ENCODE data around the gene TXNRD3.

The TXNRD3 gene

DNA sequence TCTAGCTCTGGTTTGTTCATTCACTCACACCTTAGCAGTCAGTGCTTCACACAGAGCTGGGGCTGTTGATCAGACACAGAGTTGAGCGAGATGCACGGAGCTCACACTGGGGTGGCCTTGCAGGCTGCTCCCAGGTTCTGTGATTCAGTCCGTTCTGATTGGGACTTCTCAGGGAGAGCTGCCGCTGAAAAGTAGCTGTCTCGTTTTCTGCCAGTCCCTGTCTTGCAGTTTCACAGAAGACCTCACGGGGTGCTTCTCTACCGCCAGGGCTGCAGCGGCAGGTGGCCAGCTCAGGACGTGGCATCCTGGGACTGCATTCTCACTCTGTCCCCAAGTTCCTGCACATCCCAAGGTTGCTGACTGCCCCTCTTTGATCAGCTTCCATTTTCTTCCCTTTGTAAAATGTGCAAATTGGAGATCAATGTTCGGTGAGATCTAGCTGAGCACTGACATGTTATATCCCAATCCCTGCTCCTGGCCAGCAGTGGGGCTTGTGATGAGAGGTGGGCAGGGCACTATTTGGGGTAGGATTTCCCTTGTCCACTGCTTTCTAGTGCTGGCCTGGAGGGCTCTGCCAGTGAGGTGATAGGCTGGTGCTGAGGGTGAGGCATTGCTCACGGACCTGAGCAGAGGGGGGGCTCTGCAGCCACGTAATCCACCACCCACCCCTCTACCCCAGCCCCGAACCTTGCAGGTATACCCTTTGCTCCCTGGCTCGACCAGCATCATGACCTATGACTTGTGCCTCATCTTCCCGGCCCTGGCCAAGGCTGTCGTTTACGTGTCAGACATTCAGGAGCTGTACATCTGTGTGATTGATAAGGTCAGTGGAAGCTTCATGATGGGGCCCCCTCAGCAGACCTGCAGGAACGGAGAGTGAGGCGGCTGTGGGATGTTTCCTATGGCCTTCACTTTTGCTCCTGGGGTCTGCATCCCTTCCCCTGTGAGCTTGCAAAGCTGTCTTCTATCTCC lies 5.3 kb upstream of the TXNRD3 start:
- no peak for DNase-seq (ENCODE audit: low spot score)
- Histone ChIP-seq H3K27ac (replicated peaks; ENCODE audit: low read length) (no peak overlapping the region), H3K4ac (ENCODE audit: low read length) (no peak overlapping the region), H3K27me3 (ENCODE audit: control insufficient read depth in 3 of 3, insufficient read depth in 3 of 3, low read depth in 1 of 3, low read length in 3 of 3) (peaks cover 0 to 42% (median 4%) of the 10 kb centered on the region in 3 experiments), H3K23ac (ENCODE audit: low read depth, low read length, poor library complexity) (no peak overlapping the region), H2BK15ac (ENCODE audit: low read length) (no peak overlapping the region), H3K36me3 (replicated peaks in 1 of 2; ENCODE audit: control insufficient read depth in 2 of 2, insufficient read depth in 2 of 2, low read length in 2 of 2) (no peaks in the 10 kb centered on the region), H2BK12ac (ENCODE audit: low read length) (no peak overlapping the region), H3K9ac (ENCODE audit: low read depth, low read length, poor library complexity) (no peak overlapping the region), H3K14ac (ENCODE audit: low read length) (no peak overlapping the region), H3K4me1 (ENCODE audit: control insufficient read depth in 2 of 2, insufficient read depth in 1 of 2, low read depth in 1 of 2, low read length in 2 of 2) (peaks cover 0 to 4% of the 10 kb centered on the region in 2 donors), H4K91ac (ENCODE audit: low read depth, low read length, poor library complexity) (no peak overlapping the region), H2AK5ac (ENCODE audit: low read depth, low read length) (no peak overlapping the region), H3K18ac (ENCODE audit: low read length) (peak overlapping the region; percentile 22), H3K79me1 (ENCODE audit: low read depth, low read length) (no peaks in the 10 kb centered on the region), H2AFZ (ENCODE audit: low read length) (peak overlapping the region; percentile 48), H4K8ac (ENCODE audit: low read depth, low read length) (no peak overlapping the region), H3K4me2 (ENCODE audit: insufficient read depth, low read length, poor library complexity, severe bottlenecking) (no peak overlapping the region), H3K9me3 (replicated peaks in 1 of 2; ENCODE audit: control insufficient read depth in 2 of 2, insufficient read depth in 1 of 2, low read depth in 1 of 2, low read length in 2 of 2) (peaks cover 2 to 11% of the 10 kb centered on the region in 2 donors), H2BK5ac (ENCODE audit: low read length) (no peak overlapping the region), H2BK120ac (ENCODE audit: low read depth, low read length) (peak overlapping the region; percentile 24), H3K4me3 (ENCODE audit: low read length in 2 of 2) (no peak overlapping the region)
- WGBS, 2 donors (ENCODE audit: extremely low coverage in 2 of 2, insufficient read length in 2 of 2, insufficient replicate concordance in 1 of 2): no CpG with 5 or more reads among the region's 19 CpGs

DNA sequence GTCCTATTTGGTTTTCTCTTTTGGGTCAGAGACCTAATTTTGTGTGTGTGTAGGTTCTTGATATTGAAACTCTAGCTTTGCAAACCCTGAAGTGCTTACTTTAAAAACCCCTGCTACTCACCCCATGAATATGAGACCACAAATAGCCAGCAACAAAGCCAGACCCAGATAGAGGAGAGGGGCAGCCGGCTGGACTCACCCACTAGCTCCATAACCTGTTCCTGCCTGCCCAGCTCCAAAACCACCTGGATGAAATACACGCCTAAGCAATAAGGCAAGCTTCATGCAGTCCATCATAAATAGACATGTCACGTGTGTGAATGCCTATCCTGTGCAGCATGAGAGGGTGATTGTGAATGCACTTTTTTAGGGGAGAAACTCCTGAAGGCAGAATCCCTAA lies 3.7 kb upstream of the TXNRD3 start:
- Histone ChIP-seq H2BK5ac (ENCODE audit: low read length) (no peak overlapping the region), H3K27ac (replicated peaks; ENCODE audit: low read length) (no peak overlapping the region), H3K79me1 (ENCODE audit: low read depth, low read length) (no peaks in the 10 kb centered on the region), H2BK120ac (ENCODE audit: low read depth, low read length) (no peak overlapping the region), H3K4me2 (ENCODE audit: insufficient read depth, low read length, poor library complexity, severe bottlenecking) (no peak overlapping the region), H3K36me3 (replicated peaks in 1 of 2; ENCODE audit: control insufficient read depth in 2 of 2, insufficient read depth in 2 of 2, low read length in 2 of 2) (no peaks in the 10 kb centered on the region), H2AK5ac (ENCODE audit: low read depth, low read length) (no peak overlapping the region), H3K9ac (ENCODE audit: low read depth, low read length, poor library complexity) (no peak overlapping the region), H3K14ac (ENCODE audit: low read length) (no peak overlapping the region), H3K4ac (ENCODE audit: low read length) (no peak overlapping the region), H3K4me1 (ENCODE audit: control insufficient read depth in 2 of 2, insufficient read depth in 1 of 2, low read depth in 1 of 2, low read length in 2 of 2) (peaks cover 0 to 2% of the 10 kb centered on the region in 2 donors), H2BK15ac (ENCODE audit: low read length) (no peak overlapping the region), H3K23ac (ENCODE audit: low read depth, low read length, poor library complexity) (no peak overlapping the region), H3K4me3 (ENCODE audit: low read length in 2 of 2) (no peak overlapping the region), H3K18ac (ENCODE audit: low read length) (no peak overlapping the region), H3K27me3 (ENCODE audit: control insufficient read depth in 3 of 3, insufficient read depth in 3 of 3, low read depth in 1 of 3, low read length in 3 of 3) (peaks cover 0 to 27% (median 8%) of the 10 kb centered on the region in 3 experiments), H3K9me3 (replicated peaks in 1 of 2; ENCODE audit: control insufficient read depth in 2 of 2, insufficient read depth in 1 of 2, low read depth in 1 of 2, low read length in 2 of 2) (peaks cover 2 to 11% of the 10 kb centered on the region in 2 donors), H4K91ac (ENCODE audit: low read depth, low read length, poor library complexity) (no peak overlapping the region), H2AFZ (ENCODE audit: low read length) (no peak overlapping the region), H2BK12ac (ENCODE audit: low read length) (no peak overlapping the region), H4K8ac (ENCODE audit: low read depth, low read length) (no peak overlapping the region)
- no peak for DNase-seq (ENCODE audit: low spot score)
- WGBS, 2 donors (ENCODE audit: extremely low coverage in 2 of 2, insufficient read length in 2 of 2, insufficient replicate concordance in 1 of 2): no CpG with 5 or more reads among the region's 3 CpGs

DNA sequence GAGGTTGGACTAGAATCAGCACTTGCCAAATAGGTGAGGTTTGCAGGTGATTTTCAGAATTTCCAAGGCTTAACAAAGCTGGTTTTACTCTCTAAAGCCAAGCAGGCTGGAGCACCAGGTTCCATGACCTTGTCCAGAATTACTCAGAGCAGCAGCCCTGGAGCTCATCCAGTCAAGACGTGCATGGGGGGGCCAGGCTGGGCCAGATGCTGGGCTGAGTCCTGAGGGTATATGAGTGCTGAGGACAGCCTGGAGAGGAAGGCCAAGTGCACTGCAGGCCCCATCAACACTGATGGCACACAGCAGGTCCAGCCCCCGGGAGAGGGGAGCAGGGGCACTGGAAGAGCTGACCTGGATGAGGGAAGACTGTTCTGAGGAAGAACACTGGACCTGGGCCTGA lies 3.0 kb upstream of the TXNRD3 start:
- H3K79me1 ChIP-seq (ENCODE audit: low read depth, low read length): no peaks in the 10 kb centered on the region
- H3K4ac ChIP-seq (ENCODE audit: low read length): no peak overlapping the region
- no peak overlapping the region for H3K4me2 ChIP-seq (ENCODE audit: insufficient read depth, low read length, poor library complexity, severe bottlenecking)
- no peak overlapping the region for H2AK5ac ChIP-seq (ENCODE audit: low read depth, low read length)
- H3K27me3 ChIP-seq (ENCODE audit: control insufficient read depth in 3 of 3, insufficient read depth in 3 of 3, low read depth in 1 of 3, low read length in 3 of 3): peaks cover 0 to 21% (median 8%) of the 10 kb centered on the region in 3 experiments
- H4K91ac ChIP-seq (ENCODE audit: low read depth, low read length, poor library complexity): no peak overlapping the region
- H3K36me3 ChIP-seq (replicated peaks in 1 of 2; ENCODE audit: control insufficient read depth in 2 of 2, insufficient read depth in 2 of 2, low read length in 2 of 2): no peaks in the 10 kb centered on the region
- H3K27ac ChIP-seq (replicated peaks; ENCODE audit: low read length): no peak overlapping the region
- no peak for DNase-seq (ENCODE audit: low spot score)
- no CpG with 5 or more reads among the region's 2 CpGs for WGBS, 2 donors (ENCODE audit: extremely low coverage in 2 of 2, insufficient read length in 2 of 2, insufficient replicate concordance in 1 of 2)
- H4K8ac ChIP-seq (ENCODE audit: low read depth, low read length): no peak overlapping the region
- no peak overlapping the region for H2AFZ ChIP-seq (ENCODE audit: low read length)
- no peak overlapping the region for H2BK15ac ChIP-seq (ENCODE audit: low read length)
- peaks cover 2 to 11% of the 10 kb centered on the region in 2 donors for H3K9me3 ChIP-seq (replicated peaks in 1 of 2; ENCODE audit: control insufficient read depth in 2 of 2, insufficient read depth in 1 of 2, low read depth in 1 of 2, low read length in 2 of 2)
- no peak overlapping the region for H3K18ac ChIP-seq (ENCODE audit: low read length)
- H2BK5ac ChIP-seq (ENCODE audit: low read length): no peak overlapping the region
- no peak overlapping the region for H2BK12ac ChIP-seq (ENCODE audit: low read length)
- no peak overlapping the region for H3K23ac ChIP-seq (ENCODE audit: low read depth, low read length, poor library complexity)
- H3K4me3 ChIP-seq (ENCODE audit: low read length in 2 of 2): no peak overlapping the region
- H2BK120ac ChIP-seq (ENCODE audit: low read depth, low read length): no peak overlapping the region
- H3K14ac ChIP-seq (ENCODE audit: low read length): no peak overlapping the region
- H3K9ac ChIP-seq (ENCODE audit: low read depth, low read length, poor library complexity): no peak overlapping the region
- H3K4me1 ChIP-seq (ENCODE audit: control insufficient read depth in 2 of 2, insufficient read depth in 1 of 2, low read depth in 1 of 2, low read length in 2 of 2): peaks cover 0 to 2% of the 10 kb centered on the region in 2 donors

DNA sequence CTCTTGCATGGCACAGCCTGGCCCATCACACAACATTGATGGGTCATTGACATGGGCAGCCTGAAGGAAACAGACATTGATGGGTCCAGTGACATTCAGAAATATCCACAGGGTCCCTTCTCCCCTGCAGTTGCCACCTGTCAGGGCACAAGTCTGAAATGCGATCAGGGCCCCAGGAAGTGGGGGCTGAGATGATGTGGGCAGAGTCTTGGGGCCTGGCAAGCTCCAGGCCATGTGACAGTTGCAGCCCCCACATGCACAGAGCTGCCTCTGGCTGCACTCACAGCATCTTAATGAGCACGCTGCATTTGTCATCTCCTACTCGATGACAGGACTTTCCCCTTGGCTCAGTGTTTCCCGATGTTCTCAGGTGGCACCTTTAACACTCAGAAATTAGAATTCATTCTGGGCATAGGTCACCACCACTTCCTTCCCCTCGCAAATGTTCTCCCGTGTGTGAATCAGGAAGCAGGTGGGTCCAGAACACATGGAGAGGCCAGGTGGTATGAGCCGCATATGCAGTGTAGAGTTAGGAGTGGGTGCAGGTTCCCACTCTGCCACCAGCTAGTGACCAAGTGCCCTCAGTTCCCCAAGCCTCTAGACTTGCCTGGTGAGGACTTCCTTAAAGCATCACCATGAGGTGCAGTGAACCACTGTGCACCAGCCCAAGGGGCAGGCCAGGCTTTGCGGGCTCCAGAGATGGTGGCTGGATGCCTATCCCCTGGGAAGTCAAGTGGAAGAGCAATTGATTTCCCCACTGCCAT lies 1.6 kb upstream of the TXNRD3 start:
- H3K9me3 ChIP-seq (replicated peaks in 1 of 2; ENCODE audit: control insufficient read depth in 2 of 2, insufficient read depth in 1 of 2, low read depth in 1 of 2, low read length in 2 of 2): peaks cover 2 to 11% of the 10 kb centered on the region in 2 donors
- no peak overlapping the region for H4K8ac ChIP-seq (ENCODE audit: low read depth, low read length)
- H3K4me3 ChIP-seq (ENCODE audit: low read length in 2 of 2): peak overlapping the region in 1 of 2 donors; percentile 22
- H3K79me1 ChIP-seq (ENCODE audit: low read depth, low read length): no peaks in the 10 kb centered on the region
- H2AK5ac ChIP-seq (ENCODE audit: low read depth, low read length): no peak overlapping the region
- H3K18ac ChIP-seq (ENCODE audit: low read length): no peak overlapping the region
- H3K14ac ChIP-seq (ENCODE audit: low read length): no peak overlapping the region
- H3K27me3 ChIP-seq (ENCODE audit: control insufficient read depth in 3 of 3, insufficient read depth in 3 of 3, low read depth in 1 of 3, low read length in 3 of 3): peaks cover 0 to 8% (median 6%) of the 10 kb centered on the region in 3 experiments
- peaks cover 0 to 2% of the 10 kb centered on the region in 2 donors for H3K4me1 ChIP-seq (ENCODE audit: control insufficient read depth in 2 of 2, insufficient read depth in 1 of 2, low read depth in 1 of 2, low read length in 2 of 2)
- no peak overlapping the region for H3K4me2 ChIP-seq (ENCODE audit: insufficient read depth, low read length, poor library complexity, severe bottlenecking)
- H2BK120ac ChIP-seq (ENCODE audit: low read depth, low read length): no peak overlapping the region
- no peaks in the 10 kb centered on the region for H3K36me3 ChIP-seq (replicated peaks in 1 of 2; ENCODE audit: control insufficient read depth in 2 of 2, insufficient read depth in 2 of 2, low read length in 2 of 2)
- no peak overlapping the region for H3K9ac ChIP-seq (ENCODE audit: low read depth, low read length, poor library complexity)
- H3K27ac ChIP-seq (replicated peaks; ENCODE audit: low read length): no peak overlapping the region
- H3K23ac ChIP-seq (ENCODE audit: low read depth, low read length, poor library complexity): no peak overlapping the region
- H2AFZ ChIP-seq (ENCODE audit: low read length): no peak overlapping the region
- no peak overlapping the region for H3K4ac ChIP-seq (ENCODE audit: low read length)
- H2BK5ac ChIP-seq (ENCODE audit: low read length): no peak overlapping the region
- no peak overlapping the region for H4K91ac ChIP-seq (ENCODE audit: low read depth, low read length, poor library complexity)
- H2BK15ac ChIP-seq (ENCODE audit: low read length): no peak overlapping the region
- WGBS, 2 donors (ENCODE audit: extremely low coverage in 2 of 2, insufficient read length in 2 of 2, insufficient replicate concordance in 1 of 2): no CpG with 5 or more reads among the region's 8 CpGs
- no peak overlapping the region for H2BK12ac ChIP-seq (ENCODE audit: low read length)
- no peak for DNase-seq (ENCODE audit: low spot score)
